GM19397 (cell line): ENCODE data around the gene INHBB.

Source experiments
- ATAC-seq: cut with Tn5 transposase; IDR thresholded peaks from one replicate; pipeline ENCODE4 v1.9.1; 2021; ENCODE audit warnings: mild to moderate bottlenecking, moderate library complexity; ENCODE audit not compliant: unreplicated experiment

The INHBB gene

GRCh38 chr2:120354935-120355779 is 9.2 kb downstream of the INHBB start:
- no peak for ATAC-seq

DNA sequence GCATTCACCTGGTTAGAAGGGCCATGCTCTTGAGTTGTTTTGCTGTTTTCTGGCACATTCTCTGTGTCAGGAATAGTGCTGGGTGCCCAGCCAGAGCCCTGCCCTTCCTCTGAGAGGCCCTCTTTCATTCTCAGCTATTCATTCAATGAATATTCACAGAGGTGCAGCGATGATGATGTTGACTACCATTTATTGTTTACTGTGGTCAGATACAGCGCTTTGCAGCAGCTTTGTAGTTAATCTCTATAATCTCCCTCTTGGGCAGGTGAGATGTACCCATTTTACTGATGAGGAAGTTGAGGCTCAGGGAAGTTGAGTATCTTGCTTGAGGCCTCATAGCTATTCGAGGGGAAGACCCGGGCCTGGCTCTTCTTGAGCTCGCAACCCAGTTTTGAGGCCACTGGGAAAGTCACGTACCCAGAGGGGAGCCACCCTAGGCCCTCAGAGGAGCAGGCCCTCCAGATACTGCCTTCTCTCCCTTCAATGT is 9.9 kb downstream of the INHBB start:
- no peak for ATAC-seq

- no peak for ATAC-seq
Measured at GRCh38 chr2:120357768-120358167, 11.8 kb downstream of the INHBB start.

DNA sequence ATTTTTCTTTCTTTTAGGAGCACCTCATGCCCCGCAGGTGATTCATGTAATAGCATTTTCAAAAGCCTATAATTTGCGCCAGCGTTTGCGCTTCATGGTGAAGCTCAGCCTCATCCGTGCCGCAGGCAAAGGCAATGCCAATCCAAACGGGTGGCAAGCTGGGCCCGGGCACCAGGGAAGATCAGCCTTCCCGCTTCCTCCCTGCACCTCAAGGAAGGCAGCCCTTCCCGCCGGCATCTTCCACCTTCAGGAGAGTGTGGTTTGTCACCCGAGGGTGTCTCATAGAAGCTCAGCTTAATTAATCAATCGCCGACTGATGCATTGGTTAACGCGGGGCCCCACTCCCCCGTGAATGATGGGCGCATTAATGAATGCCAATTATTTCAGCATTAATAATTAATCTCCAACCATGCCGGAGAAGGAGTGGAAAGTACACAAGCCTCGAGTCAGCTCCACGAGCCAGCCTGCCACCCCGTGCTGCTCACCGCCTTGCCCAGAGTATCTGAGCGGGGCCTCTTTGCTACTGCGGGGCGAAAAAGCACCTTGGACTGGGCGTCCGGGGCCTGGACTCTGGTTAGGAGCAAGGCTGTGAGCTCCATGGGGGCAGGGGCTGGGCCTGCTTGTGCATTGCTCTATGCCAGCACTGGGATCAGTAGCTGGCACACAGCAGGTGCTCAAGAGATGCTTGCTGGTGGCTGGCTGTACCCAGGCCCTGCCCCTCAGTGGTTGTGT is 13.0 kb downstream of the INHBB start:
- ATAC-seq = no peak

GRCh38 chr2:120360307-120360855 is 14.4 kb downstream of the INHBB start:
- ATAC-seq = no peak

- no peak for ATAC-seq
Measured at GRCh38 chr2:120362926-120363325, 17.0 kb downstream of the INHBB start.

GRCh38 chr2:120365236-120365793 is 19.4 kb downstream of the INHBB start:
- ATAC-seq = no peak

- no peak for ATAC-seq
Measured at GRCh38 chr2:120366698-120367097, 20.8 kb downstream of the INHBB start.

- no peak for ATAC-seq
Measured at GRCh38 chr2:120367221-120367620, 21.3 kb downstream of the INHBB start.

DNA sequence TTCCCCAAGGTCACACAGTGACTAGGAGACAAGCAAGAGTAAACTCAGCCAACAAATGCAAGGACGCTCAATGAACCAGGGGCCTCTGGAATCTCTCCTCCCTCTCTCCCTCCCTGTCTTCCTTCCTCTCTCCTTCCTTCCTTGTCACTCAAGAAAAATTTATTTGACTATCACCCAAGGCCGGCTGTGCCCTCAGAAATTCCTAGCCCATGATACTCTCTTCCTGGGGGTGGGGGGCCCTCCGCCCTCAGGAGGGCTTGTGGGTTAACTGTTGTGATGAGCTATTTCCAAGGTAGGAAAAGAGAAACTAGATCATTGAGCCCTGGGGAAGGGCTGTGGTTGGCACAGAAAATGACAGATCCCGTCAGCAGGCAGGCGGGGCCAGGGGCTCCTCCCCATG is 21.7 kb downstream of the INHBB start:
- no peak for ATAC-seq

DNA sequence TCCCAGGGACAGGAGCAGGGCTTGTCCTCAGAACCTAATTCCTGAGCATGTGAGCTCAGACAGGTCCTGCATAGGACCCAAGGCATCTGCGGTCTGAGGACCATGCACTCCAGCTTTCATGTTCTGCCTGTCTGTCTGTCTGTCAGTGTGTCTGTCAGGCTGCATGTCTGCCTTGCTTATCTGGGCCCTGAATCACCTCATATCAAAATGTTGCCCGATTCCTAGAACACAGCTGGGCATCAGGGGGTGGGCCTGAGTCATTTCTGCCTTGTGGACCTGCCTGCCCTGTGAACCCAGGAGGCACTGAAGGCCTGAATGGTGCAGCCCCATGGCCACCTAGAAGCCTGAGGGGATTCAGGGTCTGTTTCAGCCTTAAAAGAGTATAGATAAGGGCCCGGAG is 22.1 kb downstream of the INHBB start:
- ATAC-seq = no peak

DNA sequence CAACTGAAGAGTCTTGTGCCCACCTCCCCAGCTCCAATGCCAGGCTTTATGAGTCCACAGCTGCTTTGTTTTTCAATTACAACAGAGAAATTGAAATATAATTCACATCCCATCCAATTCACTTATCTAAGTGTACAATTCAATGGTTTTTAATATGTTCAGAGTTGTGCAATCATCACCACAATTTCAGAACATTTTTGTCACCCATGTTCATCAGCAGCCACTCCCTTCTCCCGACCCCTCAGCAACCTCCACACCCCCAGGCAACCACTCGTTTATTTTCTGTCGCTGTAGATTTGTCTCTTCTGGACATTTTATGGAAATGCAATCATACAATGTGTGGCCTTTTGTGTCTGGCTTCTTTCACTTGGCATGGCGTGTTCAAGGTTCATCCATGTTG is 23.3 kb downstream of the INHBB start:
- ATAC-seq = no peak

- no peak for ATAC-seq
Measured at GRCh38 chr2:120371969-120372625, 26.2 kb downstream of the INHBB start.

GRCh38 chr2:120372816-120373215 is 26.9 kb downstream of the INHBB start:
- ATAC-seq = no peak

GRCh38 chr2:120373424-120373823 is 27.5 kb downstream of the INHBB start:
- no peak for ATAC-seq

- ATAC-seq = no peak
Measured at GRCh38 chr2:120374821-120375220, 28.9 kb downstream of the INHBB start.

- ATAC-seq = no peak
Measured at GRCh38 chr2:120375251-120376020, 29.5 kb downstream of the INHBB start.

DNA sequence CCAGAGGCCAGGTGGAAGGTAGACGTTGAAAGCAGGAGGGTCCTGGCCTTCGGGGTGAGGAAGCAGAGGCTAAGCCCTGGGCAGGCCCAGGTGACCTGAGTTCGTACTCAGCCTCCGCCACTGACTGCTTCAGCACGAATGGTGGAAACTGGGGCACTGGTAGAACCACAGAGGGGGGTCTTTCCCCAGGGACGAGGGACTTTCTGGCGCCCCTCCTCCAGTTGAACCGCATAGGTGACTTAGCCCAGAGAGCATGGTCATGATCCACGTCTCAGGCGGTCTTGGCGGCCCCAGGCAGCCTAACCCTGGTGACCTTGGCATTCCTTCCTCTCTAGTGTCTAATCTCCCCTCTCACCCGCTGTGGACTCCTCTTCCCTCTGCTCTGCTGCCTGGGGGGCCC is 30.2 kb downstream of the INHBB start:
- ATAC-seq = no peak

GRCh38 chr2:120376679-120377640 is 31.0 kb downstream of the INHBB start:
- ATAC-seq = no peak
